Subcutaneous adipose tissue (tissue), 4 donors: ENCODE results near the gene GBP1. TPM values are rescaled to one million over a fixed set of nuclear protein-coding genes. Genes with fewer than 3 reads are reported as not detected.

Experiments
- total RNA-seq, 4 donors: library from RNA; depleted of rRNA; stranded (reverse); fragments of >200 nt; gene quantifications; one replicate each; pipeline ENCODE4 v1.1.0, GENCODE V29; 2016
- TF ChIP-seq, protein P1 (sequence below): fragments of 450-650 bp; IDR thresholded peaks from one replicate; pipeline ENCODE4 v1.5.1; 2016; ENCODE audit warnings: low read depth, mild to moderate bottlenecking, control low read depth, antibody characterized with exemption, moderate library complexity

GBP1 gene
- total RNA-seq, 4 donors from 2014 or later = 12.9 to 77.8 (median 16.7) TPM

DNA sequence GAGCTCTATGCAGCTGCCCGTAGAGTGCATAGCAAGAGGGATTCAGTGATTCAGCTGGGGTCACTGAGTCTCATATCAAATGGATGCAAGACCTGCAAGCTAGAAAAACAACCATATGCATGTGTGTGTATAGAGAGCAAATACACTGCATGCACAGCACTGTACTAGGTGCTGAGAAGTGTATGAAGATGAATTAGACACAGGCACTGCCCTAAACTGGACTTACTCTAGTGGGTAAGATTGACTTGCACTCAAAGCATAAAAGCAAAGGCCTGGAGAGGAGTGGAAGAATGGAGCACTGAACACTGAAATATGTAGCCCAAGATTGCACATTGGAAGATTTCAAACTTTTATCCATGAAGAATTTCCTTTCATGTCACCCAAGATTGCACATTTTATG is 5.5 kb upstream of the GBP1 start:
- TF ChIP-seq, protein P1, sequence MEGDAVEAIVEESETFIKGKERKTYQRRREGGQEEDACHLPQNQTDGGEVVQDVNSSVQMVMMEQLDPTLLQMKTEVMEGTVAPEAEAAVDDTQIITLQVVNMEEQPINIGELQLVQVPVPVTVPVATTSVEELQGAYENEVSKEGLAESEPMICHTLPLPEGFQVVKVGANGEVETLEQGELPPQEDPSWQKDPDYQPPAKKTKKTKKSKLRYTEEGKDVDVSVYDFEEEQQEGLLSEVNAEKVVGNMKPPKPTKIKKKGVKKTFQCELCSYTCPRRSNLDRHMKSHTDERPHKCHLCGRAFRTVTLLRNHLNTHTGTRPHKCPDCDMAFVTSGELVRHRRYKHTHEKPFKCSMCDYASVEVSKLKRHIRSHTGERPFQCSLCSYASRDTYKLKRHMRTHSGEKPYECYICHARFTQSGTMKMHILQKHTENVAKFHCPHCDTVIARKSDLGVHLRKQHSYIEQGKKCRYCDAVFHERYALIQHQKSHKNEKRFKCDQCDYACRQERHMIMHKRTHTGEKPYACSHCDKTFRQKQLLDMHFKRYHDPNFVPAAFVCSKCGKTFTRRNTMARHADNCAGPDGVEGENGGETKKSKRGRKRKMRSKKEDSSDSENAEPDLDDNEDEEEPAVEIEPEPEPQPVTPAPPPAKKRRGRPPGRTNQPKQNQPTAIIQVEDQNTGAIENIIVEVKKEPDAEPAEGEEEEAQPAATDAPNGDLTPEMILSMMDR = no peak

DNA sequence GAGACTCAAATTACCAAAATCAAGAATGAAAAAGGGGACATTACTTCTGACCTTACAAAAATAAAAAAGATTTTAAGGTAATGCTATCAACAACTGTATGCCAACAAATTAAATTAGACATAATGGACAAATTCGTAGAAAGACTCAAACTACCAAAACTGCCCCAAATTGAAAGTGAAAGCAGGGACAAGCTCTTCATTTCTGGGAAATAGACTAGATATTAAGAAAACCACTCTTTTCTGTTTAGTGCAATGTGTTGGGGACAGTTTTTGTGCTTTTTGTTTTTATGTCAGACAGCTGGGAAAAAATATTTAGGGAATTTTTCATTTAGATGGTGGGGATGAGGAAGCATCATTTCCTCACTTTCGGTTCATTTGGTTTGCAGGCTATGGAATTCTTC is 4.9 kb upstream of the GBP1 start:
- TF ChIP-seq, protein P1 = no peak

DNA sequence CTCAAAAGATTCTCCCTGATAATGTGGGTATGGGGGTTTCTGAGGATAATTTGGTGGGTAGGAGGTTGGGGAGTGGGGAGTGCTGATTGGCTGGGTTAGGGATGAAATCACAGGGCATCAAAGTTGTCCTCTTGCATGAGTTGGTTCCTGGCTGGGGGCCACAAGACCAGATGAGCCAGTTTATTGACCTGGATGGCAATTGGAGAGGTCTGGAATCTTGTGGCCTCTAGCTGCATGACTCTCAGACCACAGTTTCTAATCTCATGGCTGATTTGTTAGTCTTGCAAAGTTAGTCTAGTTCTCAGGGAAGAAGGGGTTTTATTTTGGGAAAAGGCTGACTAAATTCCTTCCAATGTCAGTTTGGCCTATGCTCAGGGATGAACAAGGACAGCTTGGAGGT is 3.3 kb upstream of the GBP1 start:
- TF ChIP-seq, protein P1 = no peak

DNA sequence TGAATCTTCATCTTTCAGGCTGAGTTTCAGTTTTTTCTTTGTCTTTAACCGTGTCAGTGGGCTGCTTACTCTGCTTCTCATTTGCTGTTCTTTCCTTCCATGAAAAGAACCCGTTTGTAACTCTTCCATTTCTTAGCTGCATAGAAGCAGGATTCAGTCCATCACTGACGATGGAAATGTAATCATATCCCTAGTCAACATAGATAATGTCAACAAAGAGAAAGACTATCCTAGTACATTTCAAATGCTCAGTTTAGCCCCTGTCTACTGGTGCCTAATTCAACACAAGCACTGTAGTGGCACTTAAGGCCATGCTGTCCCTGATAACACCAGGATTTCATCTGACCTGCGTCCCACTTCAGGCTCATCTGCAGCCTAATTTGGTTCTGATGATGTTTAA is 376 bp downstream of the GBP1 start:
- TF ChIP-seq, protein P1 = no peak

DNA sequence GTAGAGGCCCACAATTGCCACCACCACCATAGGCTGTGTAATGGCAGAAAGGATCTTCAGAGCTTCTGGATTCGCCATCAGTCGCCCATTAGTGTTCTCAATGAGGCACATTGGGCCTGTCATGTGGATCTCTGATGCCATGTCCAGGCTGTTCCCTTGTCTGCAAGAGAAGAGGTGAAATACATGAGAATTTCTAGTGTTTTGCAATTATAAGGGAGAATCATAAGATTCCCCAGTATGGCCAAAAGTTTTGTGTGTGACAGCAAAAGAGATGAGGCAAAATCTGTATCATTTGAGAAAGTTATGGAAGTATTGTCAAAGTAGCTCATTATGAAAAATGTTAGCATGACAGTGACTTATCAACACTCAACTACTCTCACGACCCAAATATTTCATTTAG is 1.9 kb downstream of the GBP1 start:
- TF ChIP-seq, protein P1 = no peak

DNA sequence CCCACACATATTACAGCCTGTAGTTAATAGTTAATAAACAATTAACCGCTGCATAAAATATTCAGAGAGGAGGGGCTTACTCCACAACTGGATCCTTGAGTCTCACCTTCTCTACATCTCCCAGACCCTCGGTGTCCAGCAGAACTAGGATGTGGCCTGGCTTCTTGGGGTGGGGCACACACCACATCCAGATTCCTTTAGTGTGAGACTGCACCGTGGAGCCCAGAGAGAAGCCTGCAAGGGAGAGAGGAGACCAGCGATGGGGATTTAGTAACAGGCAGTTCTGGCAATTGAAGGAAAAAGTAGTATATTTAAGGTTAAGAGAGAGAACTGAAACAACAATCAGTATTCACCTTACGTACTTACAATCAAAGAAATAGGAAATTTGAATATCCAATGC is 4.9 kb downstream of the GBP1 start:
- TF ChIP-seq, protein P1 = no peak

DNA sequence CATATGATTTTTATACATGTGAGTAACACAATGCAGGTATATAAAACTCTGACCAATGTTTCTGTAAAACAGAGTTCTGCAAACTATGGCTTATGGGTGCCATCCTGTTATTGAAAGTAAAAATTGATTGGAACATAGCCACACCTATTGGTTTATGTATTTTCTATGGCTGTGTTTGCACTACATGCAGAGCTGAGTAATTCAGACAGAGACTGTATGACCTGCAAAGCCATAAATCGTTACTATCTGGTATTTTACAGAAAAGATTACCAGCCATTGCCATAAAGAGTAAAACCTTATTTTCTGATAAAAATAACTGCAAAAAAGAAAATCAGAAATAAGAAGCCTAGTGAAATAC is 13.1 kb downstream of the GBP1 start:
- TF ChIP-seq, protein P1 = no peak
